GM12878 (cell line): Measurements from ENCODE around the gene UBE2E2. TPM values are rescaled to one million over a fixed set of nuclear protein-coding genes. Genes with fewer than 3 reads are reported as not detected.

Experiments used
- ATAC-seq: fragments of 200-7000 bp; cut with Tn5 transposase; 3 replicates; pipeline ENCODE4 v1.9.1; 2020; ENCODE audit warnings: mild to moderate bottlenecking, moderate library complexity
- Bru-seq: library from RNA; stranded (reverse); fragments of 400-500 nt; gene quantifications from one replicate; lab custom pipeline; 2021; lab: Mats Ljungman, UMichigan
- BruChase-seq, 2 experiments: library from RNA; stranded (reverse); fragments of 400-500 nt; gene quantifications; one replicate each; lab custom pipeline; 2021; lab: Mats Ljungman, UMichigan
- BruUV-seq: library from RNA; stranded (reverse); fragments of 400-500 nt; replicated peaks from 2 replicates; lab custom pipeline; 2021; lab: Mats Ljungman, UMichigan
- CTCF ChIA-PET: fragments of 300-600 bp; sonication (Branson Sonifier 250); formaldehyde crosslinking; extraction: SDS; loops from one replicate; lab custom pipeline; 2021; ENCODE audit warnings: inconsistent platforms; lab: Yijun Ruan, JAX
- POLR2A ChIA-PET: fragments of 350-600 bp; formaldehyde crosslinking; extraction: SDS; loops from one replicate; lab custom pipeline; 2021; ENCODE audit warnings: inconsistent platforms; lab: Charles Lee
- RAD21 ChIA-PET: fragments of 300-600 bp; sonication (Branson Sonifier 250); formaldehyde crosslinking; loops from one replicate; lab custom pipeline; 2023; ENCODE audit warnings: antibody characterized with exemption; ENCODE audit not compliant: unreplicated experiment; lab: Charles Lee
- SMC1A ChIA-PET: fragments of 300-600 bp; sonication (Branson Sonifier 250); formaldehyde crosslinking; loops from one replicate; lab custom pipeline; 2023; ENCODE audit not compliant: unreplicated experiment, uncharacterized antibody; lab: Charles Lee
- DNase-seq: peaks from one replicate; pipeline ENCODE4 v3.0.0-alpha.2; 2011; ENCODE audit warnings: low read depth, low spot score
- FAIRE-seq: peaks from 3 replicates; lab custom pipeline; 2011; peaks lifted over from hg19 to GRCh38; lab: Jason Lieb, UNC
- H2AFZ ChIP-seq: 2 replicates; pipeline ENCODE4 v1.6.0; 2011; ENCODE audit warnings: low read depth, low read length, control low read depth; ENCODE audit not compliant: control insufficient read depth
- H3K27ac ChIP-seq: 2 replicates; pipeline ENCODE4 v1.5.1; 2011; ENCODE audit warnings: control low read depth; ENCODE audit not compliant: control insufficient read depth, insufficient read depth
- H3K27me3 ChIP-seq, 2 experiments: replicated peaks in 1 of 2; 2 replicates each; pipeline versions ENCODE4 v1.6.0 to v1.6.1; 2011; ENCODE audit warnings: low read length in 1 of 2; ENCODE audit not compliant: control insufficient read depth in 2 of 2, insufficient read depth in 2 of 2
- H3K36me3 ChIP-seq, 2 experiments: 2 replicates each; pipeline ENCODE4 v1.5.1; 2011; ENCODE audit warnings: low read length in 1 of 2; ENCODE audit not compliant: control insufficient read depth in 2 of 2, insufficient read depth in 2 of 2
- H3K4me1 ChIP-seq: 2 replicates; pipeline ENCODE4 v1.6.1; 2011; ENCODE audit warnings: mild to moderate bottlenecking, low read length, moderate library complexity, mixed read lengths; ENCODE audit not compliant: control insufficient read depth, insufficient read depth
- H3K4me2 ChIP-seq: 2 replicates; pipeline ENCODE4 v1.6.0; 2011; ENCODE audit warnings: control low read depth; ENCODE audit not compliant: control insufficient read depth, insufficient read depth
- H3K4me3 ChIP-seq: fragments of 200-600 bp; sonication (generic); 2 replicates; pipeline ENCODE4 v1.5.1; 2016
- H3K79me2 ChIP-seq: 2 replicates; pipeline ENCODE4 v1.6.0; 2011; ENCODE audit warnings: low read length; ENCODE audit not compliant: control insufficient read depth, insufficient read depth
- H3K9ac ChIP-seq: 2 replicates; pipeline ENCODE4 v1.8.0; 2011; ENCODE audit warnings: low read length, control low read depth, mixed read lengths; ENCODE audit not compliant: control insufficient read depth, insufficient read depth
- H3K9me3 ChIP-seq: replicated peaks from 3 replicates; pipeline ENCODE4 v1.5.1; 2011; ENCODE audit warnings: mild to moderate bottlenecking, low read length; ENCODE audit not compliant: control insufficient read depth, insufficient read depth
- H4K20me1 ChIP-seq: 2 replicates; pipeline ENCODE4 v1.6.0; 2011; ENCODE audit not compliant: control insufficient read depth, insufficient read depth
- BACH1 ChIP-seq: fragments of 450-650 bp; IDR thresholded peaks from 2 replicates; pipeline ENCODE4 v1.6.1; 2017; ENCODE audit warnings: mild to moderate bottlenecking, borderline replicate concordance
- CHD4 ChIP-seq: fragments of 200-600 bp; sonication (generic); IDR thresholded peaks from 2 replicates; pipeline ENCODE4 v1.6.1; 2016; ENCODE audit warnings: mild to moderate bottlenecking
- DPF2 ChIP-seq: fragments of 450-650 bp; IDR thresholded peaks from 2 replicates; pipeline ENCODE4 v1.6.1; 2017; ENCODE audit warnings: mild to moderate bottlenecking
- E2F8 ChIP-seq: fragments of 450-650 bp; IDR thresholded peaks from 2 replicates; pipeline ENCODE4 v1.6.1; 2018; ENCODE audit warnings: mild to moderate bottlenecking, low read depth, moderate library complexity; ENCODE audit not compliant: partially characterized antibody
- EED ChIP-seq: sonication (generic); IDR thresholded peaks from 2 replicates; pipeline ENCODE4 v1.6.1; 2016; ENCODE audit warnings: antibody characterized with exemption, low read depth
- IRF3 ChIP-seq: fragments of 450-650 bp; IDR thresholded peaks from 2 replicates; pipeline ENCODE4 v1.6.1; 2014; ENCODE audit warnings: mild to moderate bottlenecking
- NFIC ChIP-seq: IDR thresholded peaks from 2 replicates; pipeline ENCODE4 v1.6.1; 2012; ENCODE audit warnings: low read depth, mild to moderate bottlenecking, inconsistent platforms, low read length, moderate library complexity
- NKRF ChIP-seq: fragments of 450-650 bp; conservative IDR thresholded peaks from 2 replicates; pipeline ENCODE4 v1.6.1; 2017; ENCODE audit warnings: mild to moderate bottlenecking, moderate library complexity
- SIN3A ChIP-seq: IDR thresholded peaks from 2 replicates; pipeline ENCODE4 v1.6.1; 2012; ENCODE audit warnings: low read depth, low read length, improper control_type of control experiment
- SREBF1 ChIP-seq: IDR thresholded peaks from 2 replicates; pipeline ENCODE4 v1.6.1; 2012; ENCODE audit warnings: mild to moderate bottlenecking, low read length
- ZNF384 ChIP-seq: IDR thresholded peaks from 2 replicates; pipeline ENCODE4 v1.6.1; 2012; ENCODE audit warnings: low read depth, mild to moderate bottlenecking, low read length, improper control_type of control experiment, borderline replicate concordance
- ZNF622 ChIP-seq: fragments of 450-650 bp; IDR thresholded peaks from 2 replicates; pipeline ENCODE4 v1.6.1; 2017; ENCODE audit warnings: mild to moderate bottlenecking, inconsistent platforms
- ZSCAN29 ChIP-seq: fragments of 450-650 bp; IDR thresholded peaks from 2 replicates; pipeline ENCODE4 v1.6.1; 2017; ENCODE audit warnings: mild to moderate bottlenecking, moderate library complexity
- WGBS: methylation state at CpG from one replicate; pipeline ENCODE4 v1.1.6; 2016; ENCODE audit warnings: low lambda C conversion rate; ENCODE audit not compliant: insufficient replicate concordance, insufficient coverage; ENCODE audit errors: missing lambda C conversion rate; 5-methylcytosine and 5-hydroxymethylcytosine counted together
- in situ Hi-C: fragments of 300-500 bp; cut with MboI; formaldehyde crosslinking; loops from 9 replicates; pipeline ENCODE4 v1.14.3; 2018; ENCODE audit warnings: mixed read lengths
- intact Hi-C: fragments of 100-400 bp; cut with micrococcal nuclease; formaldehyde crosslinking; loops from one replicate; pipeline ENCODE4 v1.14.2; 2022; ENCODE audit not compliant: unreplicated experiment
- long read RNA-seq, 2 experiments: library from polyadenylated mRNA; unstranded; transcript quantifications; one replicate each; pipeline ENCODE4 v2.0.0, GENCODE V29; 2019 to 2020
- polyA minus RNA-seq, 3 experiments: library from RNA; depleted of rRNA, polyadenylated mRNA; stranded (reverse); fragments of >200 nt; gene quantifications; 2 replicates each; pipeline ENCODE4 v1.2.3, GENCODE V29; 2011
- polyA plus RNA-seq, 11 experiments: library from polyadenylated mRNA; depleted of rRNA in 4 of 11; unstranded in 6 of 11; stranded (reverse) in 5 of 11; fragments of >200 nt; fragmentation: Nextera tagmentation in 4 of 11; fragmentation: Illumina TruSeq in 1 of 11; extraction: Ambion mirVana in 4 of 11; extraction: Trizol in 1 of 11; gene quantifications; 1 replicate in 1 of 11; 2 replicates in 10 of 11; pipeline versions ENCODE4 v1.2.1 to v1.2.3, GENCODE V29; 2011 to 2016; ENCODE audit warnings: inconsistent platforms in 2 of 11, missing spikeins in 2 of 11, low read depth in 1 of 11
- total RNA-seq, 4 experiments: library from RNA; depleted of rRNA in 3 of 4; stranded (reverse); fragments of >200 nt in 3 of 4; fragmentation: Illumina TruSeq in 1 of 4; extraction: Trizol in 1 of 4; gene quantifications; 2 replicates each; pipeline versions ENCODE4 v1.2.1 to v1.2.3, GENCODE V29; 2013 to 2021

Gene UBE2E2
- 90.4 and 98.5 TPM in 2 replicates for total RNA-seq (2013; cell fraction: nucleolus; rRNA removed)
- total RNA-seq (2014; rRNA removed) = 29.4 and 46.4 TPM in 2 replicates
- total RNA-seq (2014; rRNA removed; fragmentation: Illumina TruSeq; extraction: Trizol) = 27.4 and 35.9 TPM in 2 replicates
- total RNA-seq (2021) = 38.2 and 41.5 TPM in 2 replicates
- polyA plus RNA-seq (2011; ENCODE audit: low read depth) = 14.1 TPM
- 71.0 and 111 TPM in 2 replicates for polyA plus RNA-seq (2011; rRNA removed)
- 46.5 and 59.9 TPM in 2 replicates for polyA plus RNA-seq (2011; cell fraction: cytosol; rRNA removed)
- 23.5 and 28.8 TPM in 2 replicates for polyA plus RNA-seq (2011; cell fraction: nucleus; rRNA removed)
- 27.7 and 28.2 TPM in 2 replicates for polyA plus RNA-seq (2012)
- 29.6 and 33.4 TPM in 2 replicates for polyA plus RNA-seq (2014; fragmentation: Illumina TruSeq; extraction: Trizol)
- 10 to 100 TPM in 1 of 2 experiments, 1 to 10 TPM in 1; 8.7 to 15.0 TPM for polyA plus RNA-seq (2014; fragmentation: Nextera tagmentation; extraction: Ambion mirVana)
- polyA plus RNA-seq (2014; rRNA removed) = 29.5 and 37.0 TPM in 2 replicates
- polyA plus RNA-seq (2016; fragmentation: Nextera tagmentation; extraction: Ambion mirVana) = 10 to 100 TPM; 59.9 TPM
- polyA minus RNA-seq (2011; rRNA and poly(A)+ RNA removed) = 25.9 and 27.7 TPM in 2 replicates
- polyA minus RNA-seq (2011; cell fraction: cytosol; rRNA and poly(A)+ RNA removed) = 13.6 and 34.9 TPM in 2 replicates
- polyA minus RNA-seq (2011; cell fraction: nucleus; rRNA and poly(A)+ RNA removed) = 27.9 and 47.6 TPM in 2 replicates
- percentile 83 among the genes with signal in this experiment for Bru-seq, nascent RNA
- BruChase-seq, experiment 1, labeled RNA remaining after a 6-hour chase = percentile 82 among the genes with signal in this experiment
- percentile 87 among the genes with signal in this experiment for BruChase-seq, experiment 2, labeled RNA remaining after a 2-hour chase
- long read RNA-seq, experiment 1, partial matches to known transcripts = 0 of 2 reads
- long read RNA-seq, experiment 1, other reads (novel, unspliced or antisense) = 0 of 2 reads
- long read RNA-seq, experiment 2, partial matches to known transcripts = 4 of 12 reads
- long read RNA-seq, experiment 2, other reads (novel, unspliced or antisense) = 8 of 12 reads

GRCh38 chr3:23202921-23203707, at the start of gene UBE2E2:
Gene UBE2E2 (plus strand): TSS chr3:23203327.
- POLR2A ChIA-PET = interaction anchor here (0.6 to 1.0 kb wide), 2 partner anchors 18 to 50 kb away, joined by 3 read pairs; no protein-coding TSS in a partner anchor
- Histone ChIP-seq H4K20me1 (no peaks in the 10 kb centered on the region), H3K9me3 (no peaks in the 10 kb centered on the region), H3K4me1 (no peaks in the 10 kb centered on the region), H3K27ac (peak within 1 kb of the TSS; percentile 59), H2AFZ (peak within 1 kb of the TSS; percentile 88), H3K27me3 (no peaks in the 10 kb centered on the region), H3K79me2 (peaks cover 45% of the 10 kb centered on the region), H3K4me2 (peak within 1 kb of the TSS; percentile 83), H3K9ac (peak within 1 kb of the TSS; percentile 65), H3K36me3 (no peaks in the 10 kb centered on the region), H3K4me3 (peak within 1 kb of the TSS; percentile 92)
- WGBS = under 1% methylated on average over 41 of the region's 101 CpGs
- DNase-seq (no peak), ATAC-seq (peak; percentile 77), FAIRE-seq (no peak)
- CTCF ChIA-PET = interaction anchor here (0.7 kb wide), 1 partner anchor 54 kb away, joined by 3 read pairs; no protein-coding TSS in a partner anchor
- SMC1A ChIA-PET = interaction anchor here (1.0 kb wide), 1 partner anchor 52 kb away, joined by 4 read pairs; no protein-coding TSS in a partner anchor
- intact Hi-C loops (loop anchor here (2.0 to 5.0 kb wide), 6 partner anchors 42 to 604 kb away; partner anchors contain the start of gene UBE2E1), in situ Hi-C loops (no loop called here)
- no TSS peak for BruUV-seq
- RAD21 ChIA-PET = interaction anchor here (1.0 kb wide), 1 partner anchor 14 kb away, joined by 3 read pairs; no protein-coding TSS in a partner anchor
- TF ChIP-seq EED (peak; percentile 44; the same call in 1 of the 2 replicates), IRF3 (no peak), ZSCAN29 (0 out of 2 replicates have a peak, but pooled peaks have one; percentile 25), SIN3A (no peak; the same call in 1 of the 2 replicates), ZNF384 (no peak), NKRF (peak; percentile 70), NFIC (no peak), SREBF1 (no peak), DPF2 (peak; percentile 79), CHD4 (no peak), BACH1 (peak; percentile 94), E2F8 (no peak), ZNF622 (no peak)
